Parathyroid adenoma (tissue), 2 donors: ENCODE data around the gene PDE4A.

ENCODE experiments used
- H2AFZ ChIP-seq: fragments of 300-600 bp; sonication (generic); one replicate; pipeline ENCODE4 v1.7.0; 2017; ENCODE audit warnings: antibody characterized with exemption, mild to moderate bottlenecking
- H3K27ac ChIP-seq: fragments of 300-600 bp; sonication (generic); one replicate; pipeline ENCODE4 v1.7.0; 2017
- H3K27me3 ChIP-seq: fragments of 300-600 bp; sonication (generic); one replicate; pipeline ENCODE4 v1.7.0; 2017; ENCODE audit warnings: low read length; ENCODE audit not compliant: control insufficient read depth, insufficient read depth
- H3K36me3 ChIP-seq: fragments of 300-600 bp; sonication (generic); one replicate; pipeline ENCODE4 v1.7.0; 2017; ENCODE audit warnings: low read length; ENCODE audit not compliant: control insufficient read depth, insufficient read depth
- H3K4me1 ChIP-seq: fragments of 300-600 bp; sonication (generic); one replicate; pipeline ENCODE4 v1.7.0; 2017; ENCODE audit warnings: control low read depth
- H3K4me2 ChIP-seq: fragments of 300-600 bp; sonication (generic); one replicate; pipeline ENCODE4 v1.7.0; 2017; ENCODE audit warnings: low read length
- H3K4me3 ChIP-seq: fragments of 300-600 bp; sonication (generic); one replicate; pipeline ENCODE4 v1.7.0; 2017; ENCODE audit warnings: low read depth, low read length
- H3K79me2 ChIP-seq: fragments of 300-600 bp; sonication (generic); one replicate; pipeline ENCODE4 v1.7.0; 2017; ENCODE audit warnings: control low read depth
- H3K9ac ChIP-seq: fragments of 300-600 bp; sonication (generic); one replicate; pipeline ENCODE4 v1.7.0; 2017; ENCODE audit warnings: mild to moderate bottlenecking
- H3K9me3 ChIP-seq: fragments of 300-600 bp; sonication (generic); one replicate; pipeline ENCODE4 v1.7.0; 2017; ENCODE audit warnings: low read length; ENCODE audit not compliant: control insufficient read depth
- TF ChIP-seq, protein P1 (sequence below): fragments of 300-600 bp; sonication (generic); IDR thresholded peaks from one replicate; pipeline ENCODE4 v1.7.0; 2017; ENCODE audit warnings: antibody characterized with exemption, mild to moderate bottlenecking
- donor health status: primary hyperparathyroidism.

PDE4A gene

DNA sequence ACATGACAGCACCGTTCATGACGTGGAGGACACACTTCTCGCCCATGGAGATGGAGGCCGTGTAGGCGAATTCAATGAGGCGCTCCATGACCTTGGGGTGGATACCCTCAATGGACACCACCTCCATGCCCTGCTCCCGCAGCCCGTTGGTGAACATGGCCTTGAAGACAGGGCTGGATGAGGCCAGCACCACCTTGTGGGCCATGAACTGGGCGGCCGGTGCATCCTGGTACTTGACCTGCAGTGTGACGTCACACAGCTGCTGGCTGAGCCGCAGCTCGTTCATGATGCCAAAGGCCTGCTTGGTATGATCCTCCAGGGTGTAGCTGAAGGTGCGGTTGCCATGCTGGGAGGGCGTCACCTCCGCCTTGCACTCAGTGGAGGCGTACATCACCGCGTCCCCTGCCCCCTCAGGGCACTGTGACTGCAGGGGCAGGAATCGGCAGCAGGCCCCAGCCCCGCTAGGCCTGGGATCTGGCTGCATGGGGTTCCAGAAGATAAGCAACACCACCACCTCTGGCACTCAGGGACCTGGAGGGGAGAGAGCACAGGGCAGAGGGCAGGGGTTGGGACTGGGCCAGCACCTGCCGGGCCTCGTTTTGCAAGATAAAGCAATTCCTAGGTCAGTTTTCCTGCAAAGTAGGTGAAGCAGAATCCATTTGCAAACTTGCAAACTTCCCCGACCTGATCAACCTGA, 79.4 kb downstream of the PDE4A start:
- Histone ChIP-seq H2AFZ (no peak overlapping the region), H3K9ac (no peak overlapping the region), H3K4me3 (no peak overlapping the region), H3K9me3 (no peaks in the 10 kb centered on the region), H3K27ac (no peak overlapping the region), H3K36me3 (no peaks in the 10 kb centered on the region), H3K4me1 (peaks cover 4% of the 10 kb centered on the region), H3K79me2 (peaks cover 27% of the 10 kb centered on the region), H3K4me2 (no peak overlapping the region), H3K27me3 (no peaks in the 10 kb centered on the region)
- TF ChIP-seq, protein P1, sequence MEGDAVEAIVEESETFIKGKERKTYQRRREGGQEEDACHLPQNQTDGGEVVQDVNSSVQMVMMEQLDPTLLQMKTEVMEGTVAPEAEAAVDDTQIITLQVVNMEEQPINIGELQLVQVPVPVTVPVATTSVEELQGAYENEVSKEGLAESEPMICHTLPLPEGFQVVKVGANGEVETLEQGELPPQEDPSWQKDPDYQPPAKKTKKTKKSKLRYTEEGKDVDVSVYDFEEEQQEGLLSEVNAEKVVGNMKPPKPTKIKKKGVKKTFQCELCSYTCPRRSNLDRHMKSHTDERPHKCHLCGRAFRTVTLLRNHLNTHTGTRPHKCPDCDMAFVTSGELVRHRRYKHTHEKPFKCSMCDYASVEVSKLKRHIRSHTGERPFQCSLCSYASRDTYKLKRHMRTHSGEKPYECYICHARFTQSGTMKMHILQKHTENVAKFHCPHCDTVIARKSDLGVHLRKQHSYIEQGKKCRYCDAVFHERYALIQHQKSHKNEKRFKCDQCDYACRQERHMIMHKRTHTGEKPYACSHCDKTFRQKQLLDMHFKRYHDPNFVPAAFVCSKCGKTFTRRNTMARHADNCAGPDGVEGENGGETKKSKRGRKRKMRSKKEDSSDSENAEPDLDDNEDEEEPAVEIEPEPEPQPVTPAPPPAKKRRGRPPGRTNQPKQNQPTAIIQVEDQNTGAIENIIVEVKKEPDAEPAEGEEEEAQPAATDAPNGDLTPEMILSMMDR, result no peak

DNA sequence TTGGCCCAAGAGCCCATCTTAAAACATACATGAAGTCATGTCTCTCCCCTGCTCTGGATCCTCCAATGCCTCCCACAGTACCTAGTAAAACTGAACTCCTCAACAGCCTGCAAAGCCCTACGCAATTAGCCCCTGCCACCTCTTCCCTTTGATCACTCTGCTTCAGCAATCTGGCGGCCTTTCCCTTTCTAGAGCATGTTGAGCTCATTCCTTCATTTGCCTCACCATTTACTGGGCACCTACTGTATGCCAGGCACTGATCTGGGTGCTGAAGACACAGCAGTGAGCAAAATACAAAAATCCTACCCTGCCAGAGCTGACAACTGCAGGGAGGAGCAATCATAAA, 79.9 kb downstream of the PDE4A start:
- Histone ChIP-seq H3K4me3 (no peak overlapping the region), H3K9me3 (no peaks in the 10 kb centered on the region), H3K36me3 (no peaks in the 10 kb centered on the region), H3K79me2 (peaks cover 24% of the 10 kb centered on the region), H2AFZ (no peak overlapping the region), H3K4me1 (peaks cover 4% of the 10 kb centered on the region), H3K27ac (no peak overlapping the region), H3K9ac (no peak overlapping the region), H3K27me3 (no peaks in the 10 kb centered on the region), H3K4me2 (no peak overlapping the region)
- TF ChIP-seq, protein P1, result no peak

DNA sequence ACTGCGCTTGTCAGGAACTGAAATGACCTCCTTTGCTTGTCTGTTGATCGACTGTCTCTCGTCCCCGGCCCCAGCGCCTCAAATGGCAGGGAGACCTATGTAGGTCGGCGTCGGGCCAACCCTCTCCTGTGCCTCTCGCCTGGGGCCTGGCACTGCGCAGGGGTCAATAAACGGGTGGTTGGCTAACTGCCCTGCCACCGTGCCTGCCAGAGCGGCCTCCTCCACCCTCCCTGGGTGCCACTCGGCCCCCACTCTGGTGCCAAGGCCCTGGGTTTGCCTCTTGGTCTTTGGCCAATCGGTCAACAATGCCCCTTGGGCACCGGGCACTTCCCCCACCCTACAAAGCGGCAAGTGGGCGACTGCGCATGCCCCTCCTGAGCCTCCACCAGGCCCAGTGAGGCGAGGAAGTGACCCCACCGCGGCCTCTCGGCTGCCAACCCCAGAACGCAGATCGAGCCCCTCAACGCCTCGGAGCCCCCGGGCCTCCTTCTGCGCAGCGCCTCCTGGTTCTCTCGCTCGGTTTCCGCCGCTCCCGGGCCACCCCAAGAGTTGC, 81.7 kb downstream of the PDE4A start:
- Histone ChIP-seq H3K4me2 (peak overlapping the region; percentile 66), H2AFZ (peak overlapping the region; percentile 100), H3K27me3 (no peaks in the 10 kb centered on the region), H3K4me3 (peak overlapping the region; percentile 68), H3K36me3 (no peaks in the 10 kb centered on the region), H3K27ac (peak overlapping the region; percentile 94), H3K79me2 (peaks cover 24% of the 10 kb centered on the region), H3K9ac (peak overlapping the region; percentile 88), H3K4me1 (peaks cover 4% of the 10 kb centered on the region), H3K9me3 (no peaks in the 10 kb centered on the region)
- TF ChIP-seq, protein P1, result no peak

DNA sequence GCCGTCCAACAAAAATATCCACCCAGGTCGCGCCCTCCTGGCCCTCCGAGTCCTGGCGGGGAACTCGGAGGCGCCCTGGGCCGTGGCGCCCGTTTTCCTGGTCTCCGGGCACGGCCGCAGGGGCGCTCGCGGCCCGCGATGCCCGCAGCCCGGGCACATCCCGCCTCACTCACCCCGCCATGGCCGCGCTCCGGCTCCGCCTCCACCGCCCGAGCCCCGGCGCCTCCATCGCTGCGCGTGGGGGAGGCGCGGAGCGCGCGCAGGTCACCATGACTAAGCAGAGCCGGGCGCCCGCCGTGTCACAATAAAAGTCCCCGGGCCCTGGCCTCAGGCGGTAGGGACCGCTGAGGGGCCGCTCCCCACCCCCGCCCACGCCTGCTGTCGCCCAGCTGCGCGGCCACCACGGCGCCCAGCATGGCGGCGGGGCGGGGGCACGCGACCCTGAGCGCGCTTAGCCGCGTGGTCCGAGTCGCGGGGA, 82.2 kb downstream of the PDE4A start:
- H3K27me3 ChIP-seq, result no peaks in the 10 kb centered on the region
- H3K4me3 ChIP-seq, result peak overlapping the region; percentile 68
- peak overlapping the region; percentile 88 for H3K9ac ChIP-seq
- TF ChIP-seq, protein P1, result no peak
- no peaks in the 10 kb centered on the region for H3K9me3 ChIP-seq
- H3K4me1 ChIP-seq, result peaks cover 4% of the 10 kb centered on the region
- H3K4me2 ChIP-seq, result peak overlapping the region; percentile 66
- no peaks in the 10 kb centered on the region for H3K36me3 ChIP-seq
- H3K79me2 ChIP-seq, result peaks cover 24% of the 10 kb centered on the region
- peak overlapping the region; percentile 94 for H3K27ac ChIP-seq
- peak overlapping the region; percentile 100 for H2AFZ ChIP-seq
